GM12864 (cell line): Measurements from ENCODE around the gene OR5D13.

Source experiments
- DNase-seq: peaks from one replicate; pipeline ENCODE4 v3.0.0-alpha.2; 2011; ENCODE audit warnings: low read depth
- H3K4me3 ChIP-seq: 2 replicates; pipeline ENCODE4 v1.5.1; 2011; ENCODE audit warnings: mild to moderate bottlenecking, low read depth, low read length, control low read depth
- TF ChIP-seq, protein P1 (sequence below): IDR thresholded peaks from 2 replicates; pipeline ENCODE4 v1.5.1; 2011; ENCODE audit warnings: low read depth, mild to moderate bottlenecking, moderate library complexity, low read length, control low read depth, inconsistent platforms; ENCODE audit errors: missing control alignments

The OR5D13 gene

DNA sequence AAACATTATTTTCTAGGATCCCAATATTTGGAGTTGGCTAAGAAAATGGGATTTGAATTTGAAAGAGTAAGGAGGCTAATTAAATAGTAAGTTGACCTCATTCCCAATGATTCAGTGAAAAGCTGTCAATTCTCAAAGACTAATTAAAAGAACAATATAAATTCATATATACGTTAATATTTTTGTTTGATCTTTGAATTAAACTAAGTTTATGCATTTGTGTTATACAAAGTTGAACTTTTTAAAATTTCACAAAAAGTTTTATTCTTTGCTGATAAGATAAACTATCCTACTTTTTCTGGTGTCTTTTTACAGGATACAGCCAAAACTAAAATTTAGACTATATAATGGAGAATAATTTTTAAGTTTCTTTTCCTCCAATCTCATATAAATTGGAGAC lies 37.8 kb downstream of the OR5D13 start, which contains the start of gene OR5L1:
Gene OR5L1 (plus strand): TSS at position 301 of the 400 bp plus-strand sequence. CDS start 100 bp downstream, outside the sequence.
- DNase-seq, result no peak
- TF ChIP-seq, protein P1, sequence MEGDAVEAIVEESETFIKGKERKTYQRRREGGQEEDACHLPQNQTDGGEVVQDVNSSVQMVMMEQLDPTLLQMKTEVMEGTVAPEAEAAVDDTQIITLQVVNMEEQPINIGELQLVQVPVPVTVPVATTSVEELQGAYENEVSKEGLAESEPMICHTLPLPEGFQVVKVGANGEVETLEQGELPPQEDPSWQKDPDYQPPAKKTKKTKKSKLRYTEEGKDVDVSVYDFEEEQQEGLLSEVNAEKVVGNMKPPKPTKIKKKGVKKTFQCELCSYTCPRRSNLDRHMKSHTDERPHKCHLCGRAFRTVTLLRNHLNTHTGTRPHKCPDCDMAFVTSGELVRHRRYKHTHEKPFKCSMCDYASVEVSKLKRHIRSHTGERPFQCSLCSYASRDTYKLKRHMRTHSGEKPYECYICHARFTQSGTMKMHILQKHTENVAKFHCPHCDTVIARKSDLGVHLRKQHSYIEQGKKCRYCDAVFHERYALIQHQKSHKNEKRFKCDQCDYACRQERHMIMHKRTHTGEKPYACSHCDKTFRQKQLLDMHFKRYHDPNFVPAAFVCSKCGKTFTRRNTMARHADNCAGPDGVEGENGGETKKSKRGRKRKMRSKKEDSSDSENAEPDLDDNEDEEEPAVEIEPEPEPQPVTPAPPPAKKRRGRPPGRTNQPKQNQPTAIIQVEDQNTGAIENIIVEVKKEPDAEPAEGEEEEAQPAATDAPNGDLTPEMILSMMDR, result no peak
- no peak within 1 kb of the TSS for H3K4me3 ChIP-seq

DNA sequence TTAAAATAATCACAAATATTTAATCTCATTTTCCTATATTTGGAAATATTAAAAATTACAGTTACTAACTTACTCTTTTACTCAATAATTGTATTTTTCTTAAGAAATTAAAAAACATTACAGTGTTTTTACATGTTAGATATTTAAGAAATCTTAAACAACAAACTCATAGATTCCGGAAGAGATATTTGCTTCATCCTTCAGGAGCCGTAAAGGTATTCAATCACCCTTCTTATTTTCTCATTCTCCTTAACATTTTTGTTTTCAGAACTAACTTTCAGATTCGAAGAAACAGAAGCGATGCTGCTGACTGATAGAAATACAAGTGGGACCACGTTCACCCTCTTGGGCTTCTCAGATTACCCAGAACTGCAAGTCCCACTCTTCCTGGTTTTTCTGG lies 46.1 kb downstream of the OR5D13 start, which contains the start of gene OR5D18:
Gene OR5D18 (plus strand): TSS at position 301 of the 400 bp plus-strand sequence. CDS start 0 bp downstream, at position 301.
- DNase-seq, result no peak

More for the DNA sequence above, 46.1 kb downstream of the OR5D13 start, which contains the start of gene OR5D18:
- H3K4me3 ChIP-seq, result no peak within 1 kb of the TSS
- TF ChIP-seq, protein P1, result no peak
